Parathyroid adenoma (tissue), 2 donors: ENCODE data around the gene RNU7-1.
A peak's percentile ranks its signal among the peaks of the same experiment; 100 is the strongest.

Experiments
- H2AFZ ChIP-seq: fragments of 300-600 bp; sonication (generic); one replicate; pipeline ENCODE4 v1.7.0; 2017; ENCODE audit warnings: antibody characterized with exemption, mild to moderate bottlenecking
- H3K27ac ChIP-seq: fragments of 300-600 bp; sonication (generic); one replicate; pipeline ENCODE4 v1.7.0; 2017
- H3K27me3 ChIP-seq: fragments of 300-600 bp; sonication (generic); one replicate; pipeline ENCODE4 v1.7.0; 2017; ENCODE audit warnings: low read length; ENCODE audit not compliant: control insufficient read depth, insufficient read depth
- H3K36me3 ChIP-seq: fragments of 300-600 bp; sonication (generic); one replicate; pipeline ENCODE4 v1.7.0; 2017; ENCODE audit warnings: low read length; ENCODE audit not compliant: control insufficient read depth, insufficient read depth
- H3K4me1 ChIP-seq: fragments of 300-600 bp; sonication (generic); one replicate; pipeline ENCODE4 v1.7.0; 2017; ENCODE audit warnings: control low read depth
- H3K4me2 ChIP-seq: fragments of 300-600 bp; sonication (generic); one replicate; pipeline ENCODE4 v1.7.0; 2017; ENCODE audit warnings: low read length
- H3K4me3 ChIP-seq: fragments of 300-600 bp; sonication (generic); one replicate; pipeline ENCODE4 v1.7.0; 2017; ENCODE audit warnings: low read depth, low read length
- H3K79me2 ChIP-seq: fragments of 300-600 bp; sonication (generic); one replicate; pipeline ENCODE4 v1.7.0; 2017; ENCODE audit warnings: control low read depth
- H3K9ac ChIP-seq: fragments of 300-600 bp; sonication (generic); one replicate; pipeline ENCODE4 v1.7.0; 2017; ENCODE audit warnings: mild to moderate bottlenecking
- H3K9me3 ChIP-seq: fragments of 300-600 bp; sonication (generic); one replicate; pipeline ENCODE4 v1.7.0; 2017; ENCODE audit warnings: low read length; ENCODE audit not compliant: control insufficient read depth
- TF ChIP-seq, protein P1 (sequence below): fragments of 300-600 bp; sonication (generic); IDR thresholded peaks from one replicate; pipeline ENCODE4 v1.7.0; 2017; ENCODE audit warnings: antibody characterized with exemption, mild to moderate bottlenecking
- donor health status: primary hyperparathyroidism.

Gene RNU7-1

DNA sequence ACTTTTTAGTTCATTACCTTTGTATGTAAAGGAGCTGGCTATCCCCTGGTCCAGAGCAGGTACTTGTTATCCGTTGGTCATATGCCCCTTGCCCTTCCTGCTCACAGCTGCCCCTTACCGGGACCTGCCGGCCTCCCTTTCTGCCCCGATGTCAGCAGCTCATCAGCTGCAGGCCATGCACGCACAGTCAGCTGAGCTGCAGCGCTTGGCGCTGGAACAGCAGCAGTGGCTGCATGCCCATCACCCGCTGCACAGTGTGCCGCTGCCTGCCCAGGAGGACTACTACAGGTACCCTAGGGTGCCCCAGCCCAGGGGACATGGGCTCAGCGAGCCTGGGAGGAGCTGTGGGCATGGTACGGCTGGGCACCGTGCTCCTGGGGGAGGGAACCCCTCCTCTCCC, 2.3 kb upstream of the RNU7-1 start:
- H3K9ac ChIP-seq, result no peak overlapping the region
- no peaks in the 10 kb centered on the region for H3K9me3 ChIP-seq
- TF ChIP-seq, protein P1, sequence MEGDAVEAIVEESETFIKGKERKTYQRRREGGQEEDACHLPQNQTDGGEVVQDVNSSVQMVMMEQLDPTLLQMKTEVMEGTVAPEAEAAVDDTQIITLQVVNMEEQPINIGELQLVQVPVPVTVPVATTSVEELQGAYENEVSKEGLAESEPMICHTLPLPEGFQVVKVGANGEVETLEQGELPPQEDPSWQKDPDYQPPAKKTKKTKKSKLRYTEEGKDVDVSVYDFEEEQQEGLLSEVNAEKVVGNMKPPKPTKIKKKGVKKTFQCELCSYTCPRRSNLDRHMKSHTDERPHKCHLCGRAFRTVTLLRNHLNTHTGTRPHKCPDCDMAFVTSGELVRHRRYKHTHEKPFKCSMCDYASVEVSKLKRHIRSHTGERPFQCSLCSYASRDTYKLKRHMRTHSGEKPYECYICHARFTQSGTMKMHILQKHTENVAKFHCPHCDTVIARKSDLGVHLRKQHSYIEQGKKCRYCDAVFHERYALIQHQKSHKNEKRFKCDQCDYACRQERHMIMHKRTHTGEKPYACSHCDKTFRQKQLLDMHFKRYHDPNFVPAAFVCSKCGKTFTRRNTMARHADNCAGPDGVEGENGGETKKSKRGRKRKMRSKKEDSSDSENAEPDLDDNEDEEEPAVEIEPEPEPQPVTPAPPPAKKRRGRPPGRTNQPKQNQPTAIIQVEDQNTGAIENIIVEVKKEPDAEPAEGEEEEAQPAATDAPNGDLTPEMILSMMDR, result no peak
- H3K4me2 ChIP-seq, result no peak overlapping the region
- peaks cover 25% of the 10 kb centered on the region for H3K4me1 ChIP-seq
- H3K27ac ChIP-seq, result no peak overlapping the region
- H3K4me3 ChIP-seq, result no peak overlapping the region
- H3K36me3 ChIP-seq, result no peaks in the 10 kb centered on the region
- H3K79me2 ChIP-seq, result peaks cover 4% of the 10 kb centered on the region
- no peak overlapping the region for H2AFZ ChIP-seq
- no peaks in the 10 kb centered on the region for H3K27me3 ChIP-seq

DNA sequence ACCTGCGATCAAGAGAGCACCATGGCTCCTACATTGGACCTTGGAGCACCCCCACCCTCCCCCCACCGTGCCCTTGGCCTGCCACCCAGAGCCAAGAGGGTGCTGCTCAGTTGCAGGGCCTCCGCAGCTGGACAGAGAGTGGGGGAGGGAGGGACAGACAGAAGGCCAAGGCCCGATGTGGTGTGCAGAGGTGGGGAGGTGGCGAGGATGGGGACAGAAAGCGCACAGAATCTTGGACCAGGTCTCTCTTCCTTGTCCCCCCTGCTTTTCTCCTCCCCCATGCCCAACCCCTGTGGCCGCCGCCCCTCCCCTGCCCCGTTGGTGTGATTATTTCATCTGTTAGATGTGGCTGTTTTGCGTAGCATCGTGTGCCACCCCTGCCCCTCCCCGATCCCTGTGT, 1.8 kb upstream of the RNU7-1 start:
- no peak overlapping the region for H3K4me3 ChIP-seq
- H3K4me1 ChIP-seq, result peaks cover 25% of the 10 kb centered on the region
- no peak overlapping the region for H3K4me2 ChIP-seq
- H3K9me3 ChIP-seq, result no peaks in the 10 kb centered on the region
- no peak overlapping the region for H2AFZ ChIP-seq
- no peak overlapping the region for H3K9ac ChIP-seq
- H3K27ac ChIP-seq, result no peak overlapping the region
- H3K36me3 ChIP-seq, result no peaks in the 10 kb centered on the region
- H3K27me3 ChIP-seq, result no peaks in the 10 kb centered on the region
- TF ChIP-seq, protein P1, result no peak
- H3K79me2 ChIP-seq, result peaks cover 4% of the 10 kb centered on the region

DNA sequence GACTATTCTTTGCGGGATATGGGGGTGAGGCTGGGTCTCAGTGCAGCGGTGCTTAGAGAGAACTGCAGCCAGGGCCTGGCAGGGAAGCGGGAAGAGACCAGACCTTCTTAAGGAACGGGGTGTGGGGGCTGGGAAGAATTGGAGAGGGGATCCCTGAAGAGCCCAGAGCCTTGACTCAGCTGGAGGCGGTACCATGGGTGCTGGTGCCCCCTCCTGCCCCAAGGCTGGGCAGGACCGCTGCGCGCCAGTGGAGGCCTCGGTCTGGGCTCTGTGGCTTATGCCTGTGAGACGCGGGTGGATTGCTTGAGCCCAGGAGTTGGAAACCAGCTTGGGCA, 1.3 kb upstream of the RNU7-1 start:
- Histone ChIP-seq H3K4me3 (no peak overlapping the region), H3K79me2 (peaks cover 4% of the 10 kb centered on the region), H3K4me1 (peaks cover 29% of the 10 kb centered on the region), H3K27me3 (no peaks in the 10 kb centered on the region), H3K4me2 (no peak overlapping the region), H3K9ac (no peak overlapping the region), H3K36me3 (no peaks in the 10 kb centered on the region), H3K9me3 (no peaks in the 10 kb centered on the region), H3K27ac (no peak overlapping the region), H2AFZ (no peak overlapping the region)
- TF ChIP-seq, protein P1, result no peak

DNA sequence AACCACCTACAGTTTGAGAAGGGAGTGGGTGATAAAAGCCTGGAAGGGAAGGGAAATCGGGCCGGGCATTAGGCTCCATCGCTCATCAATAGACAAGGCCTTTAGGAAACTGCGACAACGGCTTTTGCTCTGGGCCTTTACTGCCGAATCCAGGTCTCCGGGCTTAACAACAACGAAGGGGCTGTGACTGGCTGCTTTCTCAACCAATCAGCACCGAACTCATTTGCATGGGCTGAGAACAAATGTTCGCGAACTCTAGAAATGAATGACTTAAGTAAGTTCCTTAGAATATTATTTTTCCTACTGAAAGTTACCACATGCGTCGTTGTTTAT, 261 bp upstream of the RNU7-1 start:
- Histone ChIP-seq H2AFZ (peak overlapping the region; percentile 48), H3K79me2 (peaks cover 4% of the 10 kb centered on the region), H3K4me3 (peak overlapping the region; percentile 76), H3K27me3 (no peaks in the 10 kb centered on the region), H3K27ac (peak overlapping the region; percentile 92), H3K36me3 (no peaks in the 10 kb centered on the region), H3K9ac (no peak overlapping the region), H3K9me3 (no peaks in the 10 kb centered on the region), H3K4me1 (peaks cover 26% of the 10 kb centered on the region), H3K4me2 (peak overlapping the region; percentile 98)
- TF ChIP-seq, protein P1, result no peak

DNA sequence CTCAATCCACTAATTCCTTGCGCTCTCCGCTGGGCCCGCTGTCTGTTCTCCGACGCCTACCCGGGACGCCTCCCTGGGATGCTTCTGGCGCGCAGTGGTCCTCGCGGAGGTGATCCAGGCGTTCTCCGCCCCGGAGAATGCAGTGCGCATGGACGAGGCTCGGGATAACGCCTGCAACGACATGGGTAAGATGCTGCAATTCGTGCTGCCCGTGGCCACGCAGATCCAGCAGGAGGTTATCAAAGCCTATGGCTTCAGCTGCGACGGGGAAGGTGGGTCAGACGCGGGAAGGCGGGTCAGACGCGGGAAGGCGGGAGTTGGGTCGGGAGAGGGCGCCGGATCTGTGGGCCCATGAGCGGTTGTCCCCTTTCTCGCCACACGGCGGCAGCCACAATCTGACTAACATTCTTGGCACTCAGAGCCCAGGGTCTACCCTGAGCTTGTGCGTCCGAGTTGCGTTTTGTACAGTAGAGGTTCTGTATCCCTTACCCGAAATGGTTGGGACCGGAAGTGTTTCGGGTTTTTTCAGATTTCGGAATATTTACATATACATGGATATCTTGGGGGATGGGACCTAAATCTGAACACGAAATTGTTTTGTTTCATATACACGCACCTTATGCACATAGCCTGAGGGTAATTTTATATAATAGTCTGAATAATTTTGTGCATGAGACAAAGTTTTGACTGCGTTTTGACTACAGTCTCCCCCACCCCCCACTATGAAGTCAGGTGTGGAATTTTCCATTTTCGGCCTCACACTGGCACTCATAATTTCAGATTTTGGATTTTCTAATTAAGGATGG, 968 bp downstream of the RNU7-1 start:
- H3K36me3 ChIP-seq, result no peaks in the 10 kb centered on the region
- H3K4me1 ChIP-seq, result peaks cover 22% of the 10 kb centered on the region

More for the DNA sequence above, 968 bp downstream of the RNU7-1 start:
- H3K79me2 ChIP-seq, result peaks cover 1% of the 10 kb centered on the region
- peak overlapping the region; percentile 92 for H3K27ac ChIP-seq
- peak overlapping the region; percentile 98 for H3K4me2 ChIP-seq
- no peaks in the 10 kb centered on the region for H3K9me3 ChIP-seq
- peak overlapping the region; percentile 42 for H3K9ac ChIP-seq
- H3K27me3 ChIP-seq, result no peaks in the 10 kb centered on the region
- TF ChIP-seq, protein P1, result peak; percentile 94
- H3K4me3 ChIP-seq, result peak overlapping the region; percentile 76
- peak overlapping the region; percentile 81 for H2AFZ ChIP-seq
